K562 (cell line): Measurements from ENCODE around the gene CLCN6. TPM values are rescaled to one million over a fixed set of nuclear protein-coding genes. Genes with fewer than 3 reads are reported as not detected.

Experiments used
- CEBPB ChIP-seq: fragments of 450-650 bp; IDR thresholded peaks from 2 replicates; pipeline ENCODE4 v1.6.1; 2016; ENCODE audit warnings: missing genetic modification characterization, missing compliant biosample characterization
- CLOCK ChIP-seq: fragments of 250-450 bp; sonication (Bioruptor Pico); IDR thresholded peaks from 2 replicates; pipeline ENCODE4 v1.4.0; 2020; ENCODE audit warnings: mild to moderate bottlenecking, moderate library complexity, borderline replicate concordance
- HCFC1 ChIP-seq: IDR thresholded peaks from 2 replicates; pipeline ENCODE4 v1.6.1; 2012; ENCODE audit warnings: low read depth, low read length, improper control_type of control experiment
- MLLT1 ChIP-seq, 2 experiments: fragments of 450-650 bp; IDR thresholded peaks; 2 replicates each; pipeline ENCODE4 v1.6.1; 2016
- NFRKB ChIP-seq: fragments of 450-650 bp; IDR thresholded peaks from 2 replicates; pipeline ENCODE4 v1.6.1; 2016; ENCODE audit warnings: low read depth
- TRIM24 ChIP-seq, 2 experiments: fragments of 450-650 bp; IDR thresholded peaks; 2 replicates each; pipeline ENCODE4 v1.6.1; 2016
- XRCC4 ChIP-seq: IDR thresholded peaks from one replicate; pipeline ENCODE4 v1.6.1; 2011; ENCODE audit not compliant: insufficient read depth, insufficient read length; ENCODE audit errors: extremely low read depth
- ZBTB40 ChIP-seq, 2 experiments: fragments of 450-650 bp in 1 of 2; sonication (generic) in 1 of 2; formaldehyde crosslinking in 1 of 2; IDR thresholded peaks; 2 replicates each; pipeline versions ENCODE4 v1.7.1 to v1.9.0; 2016 to 2022; ENCODE audit warnings: inconsistent platforms in 1 of 2, mild to moderate bottlenecking in 1 of 2, missing genetic modification reagents in 1 of 2
- ZMIZ1 ChIP-seq, 2 experiments: fragments of 150-350 bp in 1 of 2; IDR thresholded peaks; 2 replicates each; pipeline ENCODE4 v1.6.1; 2012 to 2016; ENCODE audit warnings: low read depth in 2 of 2, low read length in 2 of 2, mild to moderate bottlenecking in 1 of 2, moderate library complexity in 1 of 2
- polyA plus RNA-seq, 8 experiments: library from polyadenylated mRNA; depleted of rRNA in 4 of 8; stranded (reverse) in 5 of 8; unstranded in 3 of 8; fragments of >200 nt; fragmentation: Nextera tagmentation in 2 of 8; fragmentation: Illumina TruSeq in 1 of 8; extraction: Ambion mirVana in 2 of 8; extraction: Trizol in 1 of 8; gene quantifications; 2 replicates each; pipeline versions ENCODE4 v1.2.1 to v1.2.3, GENCODE V29; 2011 to 2014; ENCODE audit warnings: inconsistent platforms in 1 of 8, missing spikeins in 1 of 8
- total RNA-seq, 7 experiments: library from RNA; depleted of rRNA in 6 of 7; stranded (reverse); fragments of >200 nt in 6 of 7; fragmentation: Illumina TruSeq in 2 of 7; extraction: Trizol in 2 of 7; gene quantifications; 2 replicates each; pipeline versions ENCODE4 v1.2.1 to v1.2.3, GENCODE V29; 2011 to 2021; ENCODE audit warnings: low replicate concordance in 1 of 7

CLCN6 gene
- total and polyA plus RNA-seq, 9 of the 15 experiments (the other 6 are each of a cell fraction or from before 2014, with no cell fraction given): 2.0 to 21.8 (median 13.6) TPM

- TF ChIP-seq ZMIZ1 (IDR thresholded peaks at IDR 0.05; ENCODE audit: low read depth in 2 of 2, low read length in 2 of 2) (peak in 1 of 2 experiments; percentile 93; a peak in 2 of 4 replicates), HCFC1 (peak; percentile 33; the same call in 1 of the 2 replicates), XRCC4 (no peak), NFRKB (peak; percentile 83), MLLT1 (IDR thresholded peaks at IDR 0.05) (peak in 1 of 2 experiments; percentile 48; a peak in 1 of 4 replicates), CLOCK (CRISPR knock-in tag) (no peak), TRIM24 (IDR thresholded peaks at IDR 0.05) (peak; percentile 87 to 89), ZBTB40 (IDR thresholded peaks at IDR 0.05) (0 out of 2 replicates have a peak, but pooled peaks have one; percentile 15), ZBTB40 (CRISPR knock-in tag; IDR thresholded peaks at IDR 0.05) (no peak), CEBPB (tag) (peak; percentile 93)
Measured at GRCh38 chr1:11797525-11798216, 8.3 kb upstream of the CLCN6 start (continued).
